Right atrium auricular region (tissue), 2 donors: ENCODE data around the gene GBP3. TPM values are rescaled to one million over a fixed set of nuclear protein-coding genes. Genes with fewer than 3 reads are reported as not detected.
A peak's percentile ranks its signal among the peaks of the same experiment; 100 is the strongest.
"Not testable (repeated sequence)": the region's sequence is repeated elsewhere in the genome, so short reads cannot be mapped to it uniquely, and the experiment has no call there.

Experiments used
- DNase-seq: peaks from one replicate; pipeline ENCODE4 v3.0.0-alpha.2; 2019; ENCODE audit warnings: low spot score
- H3K27ac ChIP-seq, 2 donors: fragments of 200-600 bp; sonication (generic); 1 replicate in 1 of 2; 2 replicates in 1 of 2; pipeline ENCODE4 v1.5.1; 2016 to 2019
- H3K27me3 ChIP-seq, 2 donors: fragments of 200-600 bp; sonication (generic); one replicate each; pipeline versions ENCODE4 v1.5.1 to v1.6.0; 2017 to 2019
- H3K36me3 ChIP-seq: fragments of 200-600 bp; sonication (generic); one replicate; pipeline ENCODE4 v1.5.1; 2016
- H3K4me1 ChIP-seq, 2 donors: fragments of 200-600 bp; sonication (generic); one replicate each; pipeline versions ENCODE4 v1.5.1 to v1.6.0; 2017 to 2019
- H3K4me3 ChIP-seq, 2 donors: fragments of 200-600 bp; sonication (generic); 1 replicate in 1 of 2; 2 replicates in 1 of 2; pipeline ENCODE4 v1.5.1; 2017 to 2019; ENCODE audit warnings: mild to moderate bottlenecking in 1 of 2, moderate library complexity in 1 of 2
- H3K9me3 ChIP-seq, 2 donors: fragments of 200-600 bp; sonication (generic); one replicate each; pipeline ENCODE4 v1.5.1; 2019
- CTCF ChIP-seq, 2 donors: fragments of 200-600 bp; sonication (generic); IDR thresholded peaks; one replicate each; pipeline ENCODE4 v1.5.1; 2019; ENCODE audit warnings: antibody characterized with exemption in 2 of 2
- total RNA-seq, 2 donors: library from RNA; depleted of rRNA; stranded (reverse); fragments of >200 nt; gene quantifications; one replicate each; pipeline ENCODE4 v1.1.0, GENCODE V29; 2016

The GBP3 gene
- total RNA-seq, 2 donors from 2014 or later: 5.8 to 10.4 TPM

- Histone ChIP-seq H3K36me3 (no peaks in the 10 kb centered on the region), H3K27ac (peak overlapping the region; percentile 84), H3K4me1 (peaks cover 0 to 5% of the 10 kb centered on the region in 2 donors), H3K4me3 (peak overlapping the region; percentile 51 to 52), H3K27me3 (no peaks in the 10 kb centered on the region), H3K9me3 (no peaks in the 10 kb centered on the region)
- no peak for TF ChIP-seq CTCF (IDR thresholded peaks at IDR 0.05)
- no peak for DNase-seq
Measured at GRCh38 chr1:89064632-89065031, 42.0 kb upstream of the GBP3 start.

- Histone ChIP-seq H3K27me3 (no peaks in the 10 kb centered on the region), H3K27ac (no peak overlapping the region), H3K36me3 (peaks cover 9% of the 10 kb centered on the region), H3K4me1 (peaks cover 0 to 5% of the 10 kb centered on the region in 2 donors), H3K9me3 (no peaks in the 10 kb centered on the region), H3K4me3 (no peak overlapping the region)
- no peak for TF ChIP-seq CTCF (IDR thresholded peaks at IDR 0.05)
- DNase-seq: no peak
Measured at GRCh38 chr1:89063094-89063493, 40.4 kb upstream of the GBP3 start.

- Histone ChIP-seq H3K4me1 (peaks cover 0 to 5% of the 10 kb centered on the region in 2 donors), H3K27ac (no peak overlapping the region), H3K36me3 (peaks cover 9% of the 10 kb centered on the region), H3K4me3 (no peak overlapping the region), H3K9me3 (no peaks in the 10 kb centered on the region), H3K27me3 (no peaks in the 10 kb centered on the region)
- no peak for DNase-seq
- TF ChIP-seq CTCF (IDR thresholded peaks at IDR 0.05): no peak
Measured at GRCh38 chr1:89060091-89060490, 37.4 kb upstream of the GBP3 start.

GRCh38 chr1:89051955-89052312, 29.3 kb upstream of the GBP3 start:
- Histone ChIP-seq H3K36me3 (peaks cover 17% of the 10 kb centered on the region), H3K4me1 (no peaks in the 10 kb centered on the region), H3K27me3 (no peaks in the 10 kb centered on the region), H3K27ac (no peak overlapping the region), H3K4me3 (no peak overlapping the region), H3K9me3 (no peaks in the 10 kb centered on the region)
- no peak for DNase-seq
- no peak for TF ChIP-seq CTCF (IDR thresholded peaks at IDR 0.05)

GRCh38 chr1:89051300-89051954, 28.8 kb upstream of the GBP3 start:
- TF ChIP-seq CTCF (IDR thresholded peaks at IDR 0.05): no peak
- H3K36me3 ChIP-seq: peaks cover 17% of the 10 kb centered on the region
- no peaks in the 10 kb centered on the region for H3K4me1 ChIP-seq
- no peaks in the 10 kb centered on the region for H3K9me3 ChIP-seq
- no peak overlapping the region for H3K4me3 ChIP-seq
- no peak overlapping the region for H3K27ac ChIP-seq
- DNase-seq: no peak
- no peaks in the 10 kb centered on the region for H3K27me3 ChIP-seq

GRCh38 chr1:89050649-89051033, 28.0 kb upstream of the GBP3 start:
- Histone ChIP-seq H3K36me3 (peaks cover 17% of the 10 kb centered on the region), H3K27me3 (no peaks in the 10 kb centered on the region), H3K27ac (no peak overlapping the region), H3K4me3 (no peak overlapping the region), H3K9me3 (no peaks in the 10 kb centered on the region), H3K4me1 (no peaks in the 10 kb centered on the region)
- TF ChIP-seq CTCF (IDR thresholded peaks at IDR 0.05): no peak
- no peak for DNase-seq

GRCh38 chr1:89049901-89050648, 27.4 kb upstream of the GBP3 start:
- DNase-seq, H3K4me1 ChIP-seq, H3K27me3 ChIP-seq, H3K4me3 ChIP-seq, H3K27ac ChIP-seq, H3K9me3 ChIP-seq: not testable (repeated sequence)
- peaks cover 17% of the 10 kb centered on the region for H3K36me3 ChIP-seq

GRCh38 chr1:89049187-89049586, 26.5 kb upstream of the GBP3 start:
- H3K4me1 ChIP-seq, H3K9me3 ChIP-seq, H3K27me3 ChIP-seq, DNase-seq, H3K4me3 ChIP-seq, H3K27ac ChIP-seq: not testable (repeated sequence)
- H3K36me3 ChIP-seq: peaks cover 17% of the 10 kb centered on the region
